IPS-15b (cell line): ENCODE data around the gene TMED4.

ENCODE experiments used
- H3K27me3 ChIP-seq: one replicate; pipeline ENCODE4 v1.6.1; 2013; ENCODE audit warnings: low read length; ENCODE audit not compliant: control insufficient read depth, insufficient read depth
- H3K36me3 ChIP-seq: one replicate; pipeline ENCODE4 v1.6.1; 2013; ENCODE audit warnings: low read length; ENCODE audit not compliant: control insufficient read depth, insufficient read depth
- H3K4me1 ChIP-seq: one replicate; pipeline ENCODE4 v1.6.1; 2013; ENCODE audit warnings: mild to moderate bottlenecking, low read length; ENCODE audit not compliant: control insufficient read depth, insufficient read depth
- H3K4me3 ChIP-seq: one replicate; pipeline ENCODE4 v1.5.1; 2013; ENCODE audit warnings: low read depth, low read length
- H3K9ac ChIP-seq: one replicate; pipeline ENCODE4 v1.6.1; 2013; ENCODE audit warnings: low read depth, mild to moderate bottlenecking, low read length
- H3K9me3 ChIP-seq: one replicate; pipeline ENCODE4 v1.6.1; 2013; ENCODE audit warnings: mild to moderate bottlenecking, low read length; ENCODE audit not compliant: control insufficient read depth, insufficient read depth

Gene TMED4

DNA sequence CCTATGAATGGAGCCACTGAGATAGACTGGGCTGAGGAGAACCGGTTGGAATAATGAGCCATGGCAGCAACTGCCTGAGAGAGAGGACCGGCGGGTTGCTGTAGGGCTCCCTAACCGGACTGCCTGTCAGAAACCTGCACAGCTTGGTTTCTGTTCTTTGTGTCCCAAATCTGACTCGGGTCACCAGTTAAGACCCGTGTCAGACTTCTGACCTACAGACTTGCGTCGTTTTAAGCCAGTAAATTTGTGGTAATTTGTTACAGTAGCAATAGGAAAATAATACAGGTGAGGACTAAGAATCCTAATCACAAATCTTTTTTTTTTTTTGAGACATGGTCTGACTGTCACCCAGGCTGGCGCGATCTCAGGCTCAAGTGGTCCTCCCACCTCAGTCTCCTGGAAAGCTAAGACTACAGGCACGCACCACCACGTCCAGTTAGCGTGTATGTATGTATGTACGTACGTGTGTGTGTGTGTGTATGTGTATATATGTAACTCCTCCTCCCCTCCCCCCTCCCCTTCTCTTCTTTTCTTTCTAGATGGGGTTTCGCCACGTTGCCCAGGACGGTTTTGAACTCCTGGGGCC lies 7.7 kb downstream of the TMED4 start:
- H3K4me3 ChIP-seq: peak overlapping the region; percentile 94
- peak overlapping the region; percentile 79 for H3K9ac ChIP-seq
- no peaks in the 10 kb centered on the region for H3K9me3 ChIP-seq
- peaks cover 2% of the 10 kb centered on the region for H3K4me1 ChIP-seq
- no peaks in the 10 kb centered on the region for H3K27me3 ChIP-seq
- H3K36me3 ChIP-seq: peaks cover 30% of the 10 kb centered on the region

DNA sequence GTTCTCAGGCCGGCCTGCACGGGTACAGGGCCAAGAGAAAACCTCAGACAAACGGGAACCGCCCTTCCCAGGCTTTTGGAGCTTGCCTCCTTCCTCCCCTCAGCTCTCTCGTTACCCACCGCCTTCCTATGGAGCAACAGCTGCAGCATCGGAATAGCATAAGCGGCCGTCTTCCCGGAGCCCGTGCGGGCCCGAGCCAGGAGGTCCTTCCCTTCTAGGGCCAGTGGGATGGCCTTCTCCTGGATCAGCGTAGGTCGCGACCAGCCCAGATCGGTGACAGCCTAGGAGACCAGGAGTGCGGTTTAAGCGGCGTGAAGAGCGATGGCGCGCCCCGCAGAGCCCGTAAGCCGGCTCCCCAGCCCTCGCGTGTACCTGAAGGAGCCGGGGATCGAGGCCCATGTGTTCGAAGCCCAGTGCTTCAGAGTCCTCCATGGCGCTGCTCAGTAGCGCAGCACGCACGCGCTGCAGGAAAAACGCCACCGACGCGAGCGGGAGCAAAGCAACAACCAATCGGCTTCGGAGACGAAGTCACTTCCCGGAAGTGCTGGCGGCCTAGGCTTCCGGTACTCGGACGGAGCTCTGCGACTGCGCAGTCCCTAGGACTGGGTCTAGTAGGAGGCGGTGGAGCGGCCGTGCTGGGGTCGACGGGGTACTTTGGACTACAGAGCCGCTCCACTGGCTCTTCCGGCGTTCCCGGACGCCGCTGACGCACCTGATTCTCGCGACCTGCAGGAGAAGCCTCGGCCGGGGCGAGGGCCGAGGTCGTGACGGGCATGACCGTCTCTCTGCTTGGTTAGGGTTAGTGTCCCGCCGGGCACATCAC lies 8.4 kb downstream of the TMED4 start, which contains the start of gene DDX56:
TSS of gene DDX56 (minus strand) at position 445 of the 823 bp plus-strand sequence. CDS start at position 432, 13 bp downstream.
- H3K36me3 ChIP-seq: peaks cover 36% of the 10 kb centered on the region

DNA sequence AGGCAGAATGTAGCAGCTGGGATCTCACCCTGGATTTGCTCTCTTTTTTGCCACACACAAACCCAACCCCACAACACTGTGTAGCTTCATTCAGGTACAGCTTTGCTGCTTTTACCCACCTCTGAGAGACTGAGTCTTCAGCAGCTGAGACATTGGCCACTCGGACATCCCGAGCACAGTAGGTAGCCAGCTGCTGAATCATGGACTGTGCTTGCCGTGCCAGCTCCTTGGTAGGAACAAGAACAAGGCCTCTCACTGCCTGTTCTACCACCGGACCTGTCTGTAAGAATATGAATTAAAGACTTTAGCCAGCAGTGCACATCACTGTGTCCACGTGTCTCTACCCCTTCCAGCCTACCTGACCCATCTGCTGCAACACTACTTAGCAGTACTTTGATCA lies 9.3 kb downstream of the TMED4 start:
- peaks cover 45% of the 10 kb centered on the region for H3K36me3 ChIP-seq

More for the DNA sequence above, 8.4 kb downstream of the TMED4 start, which contains the start of gene DDX56:
- no peaks in the 10 kb centered on the region for H3K27me3 ChIP-seq
- peaks cover 2% of the 10 kb centered on the region for H3K4me1 ChIP-seq
- H3K9ac ChIP-seq: peak within 1 kb of the TSS; percentile 95
- no peaks in the 10 kb centered on the region for H3K9me3 ChIP-seq
- H3K4me3 ChIP-seq: peak within 1 kb of the TSS; percentile 94

GRCh38 chr7:44569959-44570358 lies 12.1 kb downstream of the TMED4 start:
- peaks cover 2% of the 10 kb centered on the region for H3K4me1 ChIP-seq
- no peak overlapping the region for H3K9ac ChIP-seq
- H3K9me3 ChIP-seq: no peaks in the 10 kb centered on the region
- no peak overlapping the region for H3K4me3 ChIP-seq
- H3K36me3 ChIP-seq: peaks cover 64% of the 10 kb centered on the region
- no peaks in the 10 kb centered on the region for H3K27me3 ChIP-seq

More for the DNA sequence above, 9.3 kb downstream of the TMED4 start:
- Histone ChIP-seq H3K27me3 (no peaks in the 10 kb centered on the region), H3K9me3 (no peaks in the 10 kb centered on the region), H3K4me3 (peak overlapping the region; percentile 94), H3K9ac (peak overlapping the region; percentile 95), H3K4me1 (peaks cover 2% of the 10 kb centered on the region)

GRCh38 chr7:44568771-44569560 lies 13.1 kb downstream of the TMED4 start:
- peaks cover 74% of the 10 kb centered on the region for H3K36me3 ChIP-seq
- H3K9me3 ChIP-seq: no peaks in the 10 kb centered on the region
- H3K4me3 ChIP-seq: no peak overlapping the region
- no peak overlapping the region for H3K9ac ChIP-seq
- H3K27me3 ChIP-seq: no peaks in the 10 kb centered on the region
- peaks cover 2% of the 10 kb centered on the region for H3K4me1 ChIP-seq

DNA sequence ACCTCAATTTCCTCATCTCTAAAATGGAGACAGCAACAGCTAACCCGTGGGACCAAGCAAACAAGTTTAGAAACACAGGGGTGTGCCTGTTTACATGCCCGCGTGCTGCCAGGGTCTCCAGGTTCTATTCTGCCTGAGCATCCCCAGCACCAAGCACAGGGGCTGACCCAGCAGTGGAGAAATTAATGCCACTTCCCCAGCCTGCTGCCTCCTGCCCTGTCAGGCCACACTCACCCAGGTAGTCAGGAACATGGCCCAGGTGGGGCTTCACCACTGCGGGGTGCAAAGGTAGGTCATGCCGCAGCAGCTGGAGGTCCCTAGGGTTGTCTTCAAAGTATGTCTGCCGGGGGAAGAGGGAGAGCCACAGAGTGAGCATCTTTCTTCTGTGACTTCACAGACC lies 14.1 kb downstream of the TMED4 start:
- Histone ChIP-seq H3K4me1 (peaks cover 1% of the 10 kb centered on the region), H3K9ac (no peak overlapping the region), H3K27me3 (no peaks in the 10 kb centered on the region), H3K4me3 (no peak overlapping the region), H3K36me3 (peaks cover 74% of the 10 kb centered on the region), H3K9me3 (no peaks in the 10 kb centered on the region)

- H3K27me3 ChIP-seq: no peaks in the 10 kb centered on the region
- H3K9ac ChIP-seq: no peak overlapping the region
- no peak overlapping the region for H3K4me3 ChIP-seq
- H3K9me3 ChIP-seq: no peaks in the 10 kb centered on the region
- no peaks in the 10 kb centered on the region for H3K4me1 ChIP-seq
- H3K36me3 ChIP-seq: peaks cover 63% of the 10 kb centered on the region
Observed at GRCh38 chr7:44566680-44567079, 15.4 kb downstream of the TMED4 start.

- Histone ChIP-seq H3K4me3 (no peak overlapping the region), H3K9me3 (no peaks in the 10 kb centered on the region), H3K36me3 (peaks cover 60% of the 10 kb centered on the region), H3K9ac (no peak overlapping the region), H3K27me3 (no peaks in the 10 kb centered on the region), H3K4me1 (no peaks in the 10 kb centered on the region)
Observed at GRCh38 chr7:44565795-44566559, 16.1 kb downstream of the TMED4 start.

GRCh38 chr7:44565097-44565794 lies 16.8 kb downstream of the TMED4 start:
- H3K4me1 ChIP-seq: no peaks in the 10 kb centered on the region
- no peaks in the 10 kb centered on the region for H3K27me3 ChIP-seq
- H3K4me3 ChIP-seq: no peak overlapping the region
- H3K9me3 ChIP-seq: no peaks in the 10 kb centered on the region
- peaks cover 54% of the 10 kb centered on the region for H3K36me3 ChIP-seq
- no peak overlapping the region for H3K9ac ChIP-seq

- Histone ChIP-seq H3K9me3 (no peaks in the 10 kb centered on the region), H3K36me3 (peaks cover 48% of the 10 kb centered on the region), H3K27me3 (no peaks in the 10 kb centered on the region), H3K4me3 (no peak overlapping the region), H3K4me1 (no peaks in the 10 kb centered on the region), H3K9ac (no peak overlapping the region)
Observed at GRCh38 chr7:44564606-44565005, 17.4 kb downstream of the TMED4 start.
